Inflammatory macrophage (primary cell): Measurements from ENCODE around the gene CD99.

Experiments used
- DNase-seq, 2 donors: peaks; one replicate each; pipeline ENCODE4 v3.0.0-alpha.2; 2020 to 2022

The CD99 gene

GRCh38 chrX:2676794-2677675, 14.1 kb upstream of the CD99 start:
- DNase-seq, result no peak

GRCh38 chrX:2677764-2678163, 13.3 kb upstream of the CD99 start:
- no peak for DNase-seq

GRCh38 chrX:2678583-2678982, 12.5 kb upstream of the CD99 start:
- DNase-seq, result no peak

GRCh38 chrX:2679534-2680485, 11.3 kb upstream of the CD99 start:
- DNase-seq, result no peak

DNA sequence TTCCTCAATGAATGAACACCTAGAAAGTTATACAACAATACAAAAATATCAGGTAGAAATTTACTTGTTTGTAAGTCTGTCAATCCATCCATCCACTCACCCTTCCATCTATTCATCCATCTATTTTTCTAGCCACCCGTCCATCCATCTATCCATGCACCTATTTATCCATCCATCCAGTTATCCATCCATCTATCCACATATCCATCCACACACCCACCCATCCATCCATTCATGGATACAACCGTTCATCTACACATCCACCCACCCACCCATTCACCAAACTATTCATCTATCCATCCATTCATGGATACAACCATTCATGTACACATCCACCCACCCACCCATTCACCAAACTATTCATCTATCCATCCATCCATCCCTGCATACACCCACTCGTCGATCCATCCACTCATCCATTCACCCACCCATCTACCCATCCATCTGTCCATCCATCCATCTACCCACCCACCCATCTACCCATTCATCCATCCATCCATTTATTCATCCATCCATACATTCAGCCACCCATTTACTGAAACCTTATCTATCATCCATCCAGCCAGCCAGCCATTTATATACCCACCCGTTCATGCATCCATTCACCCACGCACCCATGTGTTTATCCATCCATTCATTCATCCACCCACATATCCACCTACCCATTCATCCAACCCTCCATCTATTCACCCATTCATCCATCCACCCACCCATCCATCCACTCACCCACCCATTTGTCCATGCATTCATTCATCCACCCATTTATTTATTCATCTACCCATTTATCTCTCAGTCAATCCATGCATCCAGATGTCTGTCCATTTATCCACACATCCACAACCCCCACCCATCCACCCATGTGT, 10.4 kb upstream of the CD99 start:
- no peak for DNase-seq

DNA sequence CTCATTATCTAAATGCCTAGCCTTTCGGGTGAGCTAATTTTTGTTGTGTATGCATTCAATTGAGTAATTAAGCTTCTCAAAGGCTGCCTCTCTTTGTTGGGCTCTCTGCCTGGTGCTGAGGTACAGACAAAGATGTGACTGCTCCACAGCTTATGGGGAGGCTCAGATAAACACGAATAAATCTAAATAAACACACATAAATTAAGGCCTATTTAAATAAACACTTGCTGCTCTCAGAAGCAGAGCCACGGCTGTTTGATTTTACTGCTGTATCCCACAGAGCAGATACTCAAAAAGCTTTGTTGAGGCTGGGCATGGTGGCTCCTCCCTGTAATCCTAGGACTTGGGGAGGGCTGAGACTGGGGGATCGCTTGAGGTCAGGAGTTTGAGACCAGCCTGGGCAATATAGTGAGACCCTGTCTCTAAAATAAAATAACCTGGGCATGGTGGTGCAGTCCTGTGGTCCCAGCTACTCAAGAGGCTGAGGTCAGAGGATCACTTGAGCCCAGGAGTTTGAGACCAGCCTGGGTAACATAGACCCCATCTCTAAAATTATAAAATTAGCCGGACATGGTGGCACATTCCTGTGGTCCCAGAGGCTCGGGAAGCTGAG, 8.4 kb upstream of the CD99 start:
- no peak for DNase-seq

GRCh38 chrX:2684256-2684655, 6.8 kb upstream of the CD99 start:
- DNase-seq, result no peak

DNA sequence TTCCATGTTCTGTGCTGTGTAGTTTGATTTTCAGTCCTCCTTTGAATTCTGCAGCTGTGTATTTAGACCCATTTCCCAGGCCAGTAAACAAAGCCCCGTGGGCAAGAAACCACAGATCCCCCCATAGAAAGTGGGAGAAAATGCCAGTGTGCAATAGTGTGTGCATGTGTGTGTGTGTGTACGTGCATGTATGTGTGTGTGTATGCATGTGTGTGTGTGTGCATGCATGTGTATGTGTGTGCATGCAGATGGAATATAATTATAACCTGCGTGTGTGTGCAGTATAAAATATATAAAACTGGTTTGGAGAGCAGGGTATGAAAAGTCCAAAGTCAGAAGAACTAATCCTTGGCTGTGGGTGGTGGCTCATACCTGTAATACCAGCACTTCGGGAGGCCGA, 5.2 kb upstream of the CD99 start:
- DNase-seq, result no peak

- DNase-seq, result no peak
These were observed 1.1 kb upstream of the CD99 start for GRCh38 chrX:2689773-2690666.

DNA sequence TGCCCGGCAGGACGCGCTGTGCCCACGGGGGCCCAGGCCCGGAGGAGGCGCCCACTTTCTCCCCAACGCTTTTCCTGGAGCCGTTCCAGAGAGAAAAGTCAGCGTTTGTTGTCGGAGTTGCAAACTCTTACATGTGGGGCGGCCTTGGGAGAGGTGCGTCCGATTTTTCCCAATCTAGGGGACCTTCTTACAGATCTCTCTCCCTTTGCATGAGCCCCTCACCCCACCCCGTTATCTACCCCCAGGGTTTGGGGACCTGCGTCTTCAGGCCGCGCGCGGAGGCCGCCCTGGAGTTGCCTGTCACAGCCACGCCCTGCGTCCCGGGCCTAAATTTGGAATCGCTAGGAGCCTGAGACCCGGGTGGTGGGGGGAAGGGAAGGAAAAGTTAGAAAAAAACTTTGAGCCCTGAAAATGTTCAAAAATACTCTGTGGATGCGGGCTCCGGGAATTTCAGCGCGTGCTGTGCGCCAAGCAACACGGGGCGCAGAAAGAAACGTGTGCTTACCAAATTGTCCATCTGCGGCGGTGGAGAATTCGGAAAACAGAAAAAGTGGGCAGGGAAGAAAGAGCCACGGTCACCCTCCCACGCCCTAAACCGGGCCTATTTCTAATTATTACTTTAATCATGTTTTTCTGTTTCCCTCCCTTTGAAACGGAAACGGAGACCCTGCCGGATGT, 587 bp downstream of the CD99 start:
- DNase-seq, result peak; percentile 17 to 41

DNA sequence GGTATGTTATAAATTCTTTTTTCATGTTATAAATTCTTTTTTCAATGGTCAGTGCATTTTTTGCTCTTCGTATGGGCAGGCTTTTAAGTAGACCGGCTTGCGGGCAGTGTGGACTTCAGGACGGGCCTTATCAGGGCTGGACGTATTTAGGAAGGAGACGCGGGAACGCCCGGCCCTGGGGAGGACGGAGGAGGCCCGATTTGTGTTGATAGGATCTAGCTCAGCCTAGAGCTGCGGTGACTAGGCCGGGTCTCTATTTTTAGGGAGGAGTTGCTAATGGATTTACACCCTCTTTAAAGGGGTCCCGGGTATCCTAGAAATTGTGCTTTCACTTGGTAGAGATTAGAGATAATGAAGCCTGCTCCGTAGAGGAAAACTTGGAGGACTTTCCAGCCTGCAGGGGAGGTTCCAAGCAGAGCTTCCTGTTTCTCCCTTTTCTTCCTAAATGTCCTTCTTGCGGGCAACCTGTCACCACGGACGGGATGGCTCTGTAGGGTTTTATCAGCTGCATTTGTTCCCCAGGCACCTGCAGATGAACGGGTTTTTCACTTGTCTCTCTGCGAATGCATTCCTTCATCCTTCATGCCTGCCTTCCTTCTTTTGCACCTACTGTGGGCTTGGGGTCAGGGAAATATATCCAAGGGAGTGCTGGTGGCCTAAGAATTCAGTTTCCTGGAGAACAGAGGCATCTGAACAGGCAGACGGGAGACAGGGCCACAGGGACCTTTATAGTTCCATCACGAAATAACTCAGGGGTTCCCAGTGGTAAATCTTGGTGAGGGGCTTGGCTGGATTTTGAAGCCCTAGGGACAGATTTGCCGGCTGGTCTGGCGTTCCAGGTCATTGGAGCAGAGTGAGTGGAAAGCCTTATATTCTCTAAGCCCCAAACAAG, 1.4 kb downstream of the CD99 start:
- DNase-seq, result peak; percentile 26 to 44

GRCh38 chrX:2693113-2694002, 2.3 kb downstream of the CD99 start:
- no peak for DNase-seq

- no peak for DNase-seq
These were observed 3.8 kb downstream of the CD99 start for GRCh38 chrX:2694914-2695267.

GRCh38 chrX:2696698-2697215, 5.7 kb downstream of the CD99 start:
- peak; percentile 86 to 93 for DNase-seq

DNA sequence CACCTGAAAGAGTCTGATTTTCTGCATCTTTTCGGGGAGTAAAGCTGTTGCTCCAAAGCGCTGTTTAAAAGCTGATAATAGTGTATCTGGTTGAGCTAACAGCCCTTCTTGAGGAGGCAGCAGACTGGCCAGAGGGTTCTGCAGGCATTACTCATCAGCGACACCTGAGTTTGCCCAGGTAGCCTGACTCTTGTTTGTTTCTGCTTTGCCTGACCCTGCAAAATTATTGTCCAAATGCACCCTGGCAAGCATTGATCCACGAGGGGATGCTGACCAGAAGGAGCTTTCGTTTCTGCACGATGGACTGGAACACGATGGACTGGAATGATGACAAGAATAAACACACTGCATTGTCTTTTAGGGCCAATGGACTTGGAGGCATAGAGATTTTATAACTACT, 6.2 kb downstream of the CD99 start:
- DNase-seq, result no peak

DNA sequence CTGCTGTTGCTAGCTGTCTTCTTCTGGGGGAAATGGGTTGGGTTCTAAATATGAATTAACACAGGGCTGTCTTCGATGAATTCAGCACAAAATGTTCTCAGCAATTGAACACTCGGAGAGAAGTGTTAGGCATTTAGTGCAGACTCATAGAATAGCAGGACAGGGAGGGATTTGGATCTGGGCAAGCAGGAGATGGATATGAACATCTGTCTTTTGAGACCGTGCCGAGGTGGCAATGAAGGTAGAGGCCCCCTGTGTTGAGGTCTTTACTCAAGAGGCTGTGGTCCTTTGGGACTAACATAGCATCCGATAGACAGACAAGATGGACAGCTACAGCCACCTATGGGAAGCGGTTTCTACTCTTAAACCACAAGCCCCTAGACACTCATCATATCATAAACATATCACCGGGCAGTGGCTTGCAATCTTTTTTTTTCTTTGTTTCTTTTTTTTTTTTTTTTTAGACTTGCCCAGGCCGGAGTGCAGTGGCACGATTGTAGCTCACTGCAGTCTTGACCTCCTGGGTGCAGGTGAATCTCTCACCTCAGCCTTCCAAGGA, 6.7 kb downstream of the CD99 start:
- DNase-seq, result no peak

DNA sequence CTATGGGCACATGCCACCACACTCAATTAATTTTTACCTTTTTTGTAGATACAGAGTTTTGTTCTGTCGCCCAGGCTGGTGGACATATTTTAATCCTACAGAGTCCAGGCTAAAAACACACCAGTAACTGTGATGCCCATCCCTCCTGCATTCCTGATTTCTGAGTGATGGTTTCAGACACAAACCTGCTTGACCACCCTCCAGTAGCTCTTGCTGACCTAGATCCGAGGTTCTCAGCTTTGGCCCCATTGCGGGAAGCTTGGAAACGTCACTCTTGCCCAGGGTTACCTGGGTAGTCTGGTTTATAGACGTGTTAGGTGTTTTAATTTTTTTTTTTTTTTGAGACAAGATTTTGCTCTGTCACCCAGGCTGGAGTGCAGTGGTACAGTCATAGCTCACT, 7.5 kb downstream of the CD99 start:
- DNase-seq, result no peak

- peak in 1 of 2 donors; percentile 28 for DNase-seq
These were observed 8.9 kb downstream of the CD99 start for GRCh38 chrX:2699959-2700358.
